ENCODE data around the gene RPSA. TPM values are rescaled to one million over a fixed set of nuclear protein-coding genes. Genes with fewer than 3 reads are reported as not detected.

RPSA gene
- total RNA-seq, 1 experiment from 2014 or later, result 1,562 TPM

DNA sequence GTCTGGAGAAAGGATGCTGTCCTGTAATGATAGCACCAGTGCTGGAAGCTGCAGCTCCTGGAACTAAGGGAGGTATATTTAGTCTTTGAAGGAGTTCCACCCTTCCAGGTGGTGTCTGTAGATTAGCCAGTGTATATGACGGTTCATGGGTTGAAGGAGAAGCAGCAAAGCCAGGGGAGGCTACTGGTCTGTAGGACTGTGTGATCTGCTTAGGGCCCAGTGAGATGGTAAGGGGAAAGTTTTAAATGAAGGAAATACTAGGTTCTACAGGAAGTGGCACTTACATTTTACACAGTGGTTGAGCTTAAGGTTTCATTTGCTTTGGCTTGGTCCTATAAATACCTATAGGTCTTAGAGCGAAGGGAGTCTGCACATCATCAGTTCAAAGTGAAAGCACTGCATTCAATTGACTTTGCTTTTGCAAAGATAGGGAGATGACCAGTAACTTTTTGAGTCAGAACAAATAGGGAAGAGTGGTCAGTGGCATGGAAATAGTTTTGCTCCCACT is 17.7 kb upstream of the RPSA start:
- TF ChIP-seq, protein P1, sequence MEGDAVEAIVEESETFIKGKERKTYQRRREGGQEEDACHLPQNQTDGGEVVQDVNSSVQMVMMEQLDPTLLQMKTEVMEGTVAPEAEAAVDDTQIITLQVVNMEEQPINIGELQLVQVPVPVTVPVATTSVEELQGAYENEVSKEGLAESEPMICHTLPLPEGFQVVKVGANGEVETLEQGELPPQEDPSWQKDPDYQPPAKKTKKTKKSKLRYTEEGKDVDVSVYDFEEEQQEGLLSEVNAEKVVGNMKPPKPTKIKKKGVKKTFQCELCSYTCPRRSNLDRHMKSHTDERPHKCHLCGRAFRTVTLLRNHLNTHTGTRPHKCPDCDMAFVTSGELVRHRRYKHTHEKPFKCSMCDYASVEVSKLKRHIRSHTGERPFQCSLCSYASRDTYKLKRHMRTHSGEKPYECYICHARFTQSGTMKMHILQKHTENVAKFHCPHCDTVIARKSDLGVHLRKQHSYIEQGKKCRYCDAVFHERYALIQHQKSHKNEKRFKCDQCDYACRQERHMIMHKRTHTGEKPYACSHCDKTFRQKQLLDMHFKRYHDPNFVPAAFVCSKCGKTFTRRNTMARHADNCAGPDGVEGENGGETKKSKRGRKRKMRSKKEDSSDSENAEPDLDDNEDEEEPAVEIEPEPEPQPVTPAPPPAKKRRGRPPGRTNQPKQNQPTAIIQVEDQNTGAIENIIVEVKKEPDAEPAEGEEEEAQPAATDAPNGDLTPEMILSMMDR (IDR thresholded peaks at IDR 0.05; ENCODE audit: insufficient read depth in 1 of 2, low read depth in 1 of 2, low read length in 1 of 2, severe bottlenecking in 1 of 2, unreplicated experiment in 1 of 2), result no peak
- Histone ChIP-seq H3K9me3 (no peaks in the 10 kb centered on the region), H3K36me3 (ENCODE audit: control insufficient read depth, insufficient read depth, low read length) (no peaks in the 10 kb centered on the region), H3K4me3 (ENCODE audit: low read depth, low read length) (no peak overlapping the region), H3K27me3 (replicated peaks; ENCODE audit: control insufficient read depth, insufficient read depth, low read length) (no peaks in the 10 kb centered on the region), H3K4me1 (peaks cover 28% of the 10 kb centered on the region; the same call in 1 of the 2 replicates)
- Mint-ChIP-seq H3K27ac (ENCODE audit: unreplicated experiment) (peak overlapping the region; percentile 54), H3K4me1 (ENCODE audit: low read depth, unreplicated experiment) (peaks cover 37% of the 10 kb centered on the region), H3K36me3 (ENCODE audit: insufficient read depth, unreplicated experiment) (peaks cover 56% of the 10 kb centered on the region), H3K4me3 (ENCODE audit: unreplicated experiment) (no peak overlapping the region), H3K27me3 (ENCODE audit: insufficient read depth, unreplicated experiment) (no peaks in the 10 kb centered on the region), H3K9me3 (ENCODE audit: unreplicated experiment) (no peaks in the 10 kb centered on the region)
- no TSS peak for BruUV-seq (replicated peaks)
- CTCF ChIA-PET, result interaction anchor here (1.0 kb wide), 1 partner anchor 100 kb away, joined by 3 read pairs; no protein-coding TSS in a partner anchor
- intact Hi-C loops (cut with micrococcal nuclease; ENCODE audit: unreplicated experiment), result loop anchor here (10.0 kb wide), 1 partner anchor 264 kb away; no protein-coding TSS in a partner anchor
- POLR2A ChIA-PET, result no interaction called here
- no peak for DNase-seq

DNA sequence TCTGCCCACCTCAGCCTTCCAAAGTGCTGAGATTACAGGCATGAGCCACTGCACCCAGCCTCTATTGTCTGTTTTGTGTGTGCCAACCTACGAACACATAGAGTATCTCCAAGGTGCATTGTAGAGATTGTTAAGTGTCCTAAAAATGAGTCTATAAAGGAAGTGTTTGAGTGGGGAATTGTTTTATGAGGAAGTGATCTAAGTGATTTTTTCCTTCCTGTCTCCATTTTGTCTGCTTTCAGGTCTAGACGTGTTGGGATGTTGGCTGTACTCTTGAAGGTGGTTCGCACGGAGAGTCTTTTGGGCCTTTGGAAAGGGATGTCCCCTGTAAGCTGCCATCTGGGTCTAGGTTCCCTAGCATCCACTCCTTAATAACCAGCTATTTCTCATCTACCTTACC is 16.3 kb upstream of the RPSA start:
- Mint-ChIP-seq H3K27ac (ENCODE audit: unreplicated experiment) (no peak overlapping the region), H3K4me1 (ENCODE audit: low read depth, unreplicated experiment) (peaks cover 37% of the 10 kb centered on the region), H3K36me3 (ENCODE audit: insufficient read depth, unreplicated experiment) (peaks cover 66% of the 10 kb centered on the region), H3K4me3 (ENCODE audit: unreplicated experiment) (no peak overlapping the region), H3K27me3 (ENCODE audit: insufficient read depth, unreplicated experiment) (no peaks in the 10 kb centered on the region), H3K9me3 (ENCODE audit: unreplicated experiment) (no peaks in the 10 kb centered on the region)
- Histone ChIP-seq H3K36me3 (ENCODE audit: control insufficient read depth, insufficient read depth, low read length) (no peaks in the 10 kb centered on the region), H3K27me3 (replicated peaks; ENCODE audit: control insufficient read depth, insufficient read depth, low read length) (no peaks in the 10 kb centered on the region), H3K4me3 (ENCODE audit: low read depth, low read length) (no peak overlapping the region), H3K4me1 (peaks cover 24% of the 10 kb centered on the region; the same call in 1 of the 2 replicates), H3K9me3 (no peaks in the 10 kb centered on the region)
- intact Hi-C loops (cut with micrococcal nuclease; ENCODE audit: unreplicated experiment), result no loop called here
- DNase-seq, result no peak
- no TSS peak for BruUV-seq (replicated peaks)
- ChIA-PET CTCF (no interaction called here), POLR2A (no interaction called here)
- TF ChIP-seq, protein P1 (IDR thresholded peaks at IDR 0.05; ENCODE audit: insufficient read depth in 1 of 2, low read depth in 1 of 2, low read length in 1 of 2, severe bottlenecking in 1 of 2, unreplicated experiment in 1 of 2), result no peak

DNA sequence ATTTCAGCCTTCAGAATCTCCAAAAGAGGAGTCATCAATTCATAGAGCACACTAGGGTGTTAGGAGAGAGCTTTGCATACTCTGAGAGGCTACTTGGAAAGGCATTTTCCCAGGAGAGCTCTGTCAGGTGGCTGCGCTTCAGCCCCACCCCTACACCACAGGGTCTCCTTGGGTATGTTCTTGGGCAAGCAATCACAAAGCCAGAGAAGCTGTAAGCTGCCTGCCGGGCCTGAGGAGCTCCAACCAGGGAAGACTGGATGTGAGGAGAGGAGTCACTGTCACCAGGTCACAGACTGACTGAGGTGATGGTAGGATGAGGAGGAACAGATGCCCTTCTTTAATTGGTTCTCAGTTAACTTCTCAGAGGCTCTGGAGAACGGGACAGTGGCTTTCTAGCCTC is 9.8 kb upstream of the RPSA start:
- no peak for DNase-seq
- peaks cover 75% of the 10 kb centered on the region for H3K36me3 Mint-ChIP-seq (ENCODE audit: insufficient read depth, unreplicated experiment)
- H3K4me1 Mint-ChIP-seq (ENCODE audit: low read depth, unreplicated experiment), result no peaks in the 10 kb centered on the region
- no peaks in the 10 kb centered on the region for H3K4me1 ChIP-seq
- CTCF ChIA-PET, result no interaction called here
- no peaks in the 10 kb centered on the region for H3K9me3 ChIP-seq
- no peaks in the 10 kb centered on the region for H3K27me3 ChIP-seq (replicated peaks; ENCODE audit: control insufficient read depth, insufficient read depth, low read length)
- no peak overlapping the region for H3K4me3 ChIP-seq (ENCODE audit: low read depth, low read length)
- no peak overlapping the region for H3K27ac Mint-ChIP-seq (ENCODE audit: unreplicated experiment)
- intact Hi-C loops (cut with micrococcal nuclease; ENCODE audit: unreplicated experiment), result no loop called here
- H3K9me3 Mint-ChIP-seq (ENCODE audit: unreplicated experiment), result no peaks in the 10 kb centered on the region
- no peaks in the 10 kb centered on the region for H3K27me3 Mint-ChIP-seq (ENCODE audit: insufficient read depth, unreplicated experiment)
- 0 out of 2 replicates have a peak, but pooled peaks cover 2% of the 10 kb centered on the region for H3K36me3 ChIP-seq (ENCODE audit: control insufficient read depth, insufficient read depth, low read length)
- TF ChIP-seq, protein P1 (IDR thresholded peaks at IDR 0.05; ENCODE audit: insufficient read depth in 1 of 2, low read depth in 1 of 2, low read length in 1 of 2, severe bottlenecking in 1 of 2, unreplicated experiment in 1 of 2), result no peak
- TSS peak; percentile 21 for BruUV-seq (replicated peaks)
- POLR2A ChIA-PET, result no interaction called here
- H3K4me3 Mint-ChIP-seq (ENCODE audit: unreplicated experiment), result no peak overlapping the region

Measured in Caco-2 (cell line).